Germinal center (tissue), 1 donor: Measurements from ENCODE around the gene KRTAP5-5.
"Not testable (repeated sequence)": the region's sequence is repeated elsewhere in the genome, so short reads cannot be mapped to it uniquely, and the experiment has no call there.

Experiments
- DNase-seq: peaks from one replicate; pipeline ENCODE4 v3.0.0; 2012; ENCODE audit warnings: mixed read lengths, low spot score

Gene KRTAP5-5

GRCh38 chr11:1642288-1643145, 12.9 kb downstream of the KRTAP5-5 start:
- DNase-seq, result no peak

- no peak for DNase-seq
Measured at GRCh38 chr11:1643146-1643690, 13.6 kb downstream of the KRTAP5-5 start.

- DNase-seq, result no peak
Measured at GRCh38 chr11:1644601-1645356, 15.2 kb downstream of the KRTAP5-5 start.

- DNase-seq, result no peak
Measured at GRCh38 chr11:1645357-1645821, 15.8 kb downstream of the KRTAP5-5 start.

GRCh38 chr11:1646540-1646939, 17.0 kb downstream of the KRTAP5-5 start:
- not testable (repeated sequence) for DNase-seq

- no peak for DNase-seq
Measured at GRCh38 chr11:1647901-1648652, 18.5 kb downstream of the KRTAP5-5 start.

- DNase-seq, result no peak
Measured at GRCh38 chr11:1648653-1649420, 19.3 kb downstream of the KRTAP5-5 start.

- no peak for DNase-seq
Measured at GRCh38 chr11:1650034-1650917, 20.7 kb downstream of the KRTAP5-5 start.

- no peak for DNase-seq
Measured at GRCh38 chr11:1650918-1651262, 21.3 kb downstream of the KRTAP5-5 start.

- DNase-seq, result no peak
Measured at GRCh38 chr11:1651411-1651980, 21.9 kb downstream of the KRTAP5-5 start.

- DNase-seq, result no peak
Measured at GRCh38 chr11:1652026-1652425, 22.5 kb downstream of the KRTAP5-5 start.

- no peak for DNase-seq
Measured at GRCh38 chr11:1652442-1652770, 22.8 kb downstream of the KRTAP5-5 start.

GRCh38 chr11:1652771-1653540, 23.4 kb downstream of the KRTAP5-5 start:
- DNase-seq, result peak; percentile 86

- no peak for DNase-seq
Measured at GRCh38 chr11:1653541-1654387, 24.2 kb downstream of the KRTAP5-5 start.

- no peak for DNase-seq
Measured at GRCh38 chr11:1654388-1655167, 25.0 kb downstream of the KRTAP5-5 start.

- DNase-seq, result no peak
Measured at GRCh38 chr11:1655168-1656060, 25.8 kb downstream of the KRTAP5-5 start.

- no peak for DNase-seq
Measured at GRCh38 chr11:1656061-1656441, 26.5 kb downstream of the KRTAP5-5 start.
